Activated CD4-positive, CD25-positive, alpha-beta regulatory T cell treated with anti-CD3 and anti-CD28 coated beads, Interleukin-2, amount 50 U/mL, for 16 hours (primary cell): ENCODE results near the gene BTBD7.

ENCODE experiments used
- DNase-seq: peaks from one replicate; pipeline ENCODE4 v3.0.0-alpha.2; 2020; ENCODE audit warnings: low read depth, low spot score

Gene BTBD7

GRCh38 chr14:93200553-93200952, 132.3 kb downstream of the BTBD7 start:
- no peak for DNase-seq

GRCh38 chr14:93199031-93199430, 133.8 kb downstream of the BTBD7 start:
- DNase-seq: no peak

- DNase-seq: no peak
Observed at GRCh38 chr14:93195316-93195999, 137.4 kb downstream of the BTBD7 start.
